Smooth muscle cell (in vitro differentiated cells): ENCODE results near the gene NOX5. TPM values are rescaled to one million over a fixed set of nuclear protein-coding genes. Genes with fewer than 3 reads are reported as not detected.

Experiments
- DNase-seq: peaks from one replicate; lab custom pipeline; 2025; ENCODE audit not compliant: unreplicated experiment; lab: John Stamatoyannopoulos, UW
- H2AFZ ChIP-seq: fragments of 200-600 bp; sonication (generic); 2 replicates; pipeline ENCODE4 v1.6.0; 2016; ENCODE audit warnings: antibody characterized with exemption, low read depth, mild to moderate bottlenecking
- H3F3A ChIP-seq: fragments of 200-600 bp; sonication (generic); 2 replicates; pipeline ENCODE4 v1.6.0; 2017; ENCODE audit warnings: antibody characterized with exemption, low read depth
- H3K27ac ChIP-seq: fragments of 200-600 bp; sonication (generic); 2 replicates; pipeline ENCODE4 v1.5.1; 2016; ENCODE audit warnings: low read depth, mild to moderate bottlenecking
- H3K27me3 ChIP-seq: fragments of 200-600 bp; sonication (generic); 2 replicates; pipeline ENCODE4 v1.6.1; 2016; ENCODE audit warnings: low read depth, mild to moderate bottlenecking
- H3K36me3 ChIP-seq: fragments of 200-600 bp; sonication (generic); 2 replicates; pipeline ENCODE4 v1.5.1; 2016; ENCODE audit warnings: low read depth
- H3K4me1 ChIP-seq: fragments of 200-600 bp; sonication (generic); 2 replicates; pipeline ENCODE4 v1.5.1; 2016; ENCODE audit warnings: low read depth
- H3K4me2 ChIP-seq: fragments of 200-600 bp; sonication (generic); 2 replicates; pipeline ENCODE4 v1.6.0; 2016; ENCODE audit warnings: mild to moderate bottlenecking
- H3K4me3 ChIP-seq: fragments of 200-600 bp; sonication (generic); 2 replicates; pipeline ENCODE4 v1.5.1; 2016; ENCODE audit warnings: mild to moderate bottlenecking
- H3K79me2 ChIP-seq: fragments of 200-600 bp; sonication (generic); 2 replicates; pipeline ENCODE4 v1.6.0; 2016; ENCODE audit warnings: low read depth, mild to moderate bottlenecking
- H3K9ac ChIP-seq: fragments of 200-600 bp; sonication (generic); 2 replicates; pipeline ENCODE4 v1.6.0; 2016; ENCODE audit warnings: low read depth
- H3K9me3 ChIP-seq: fragments of 200-600 bp; sonication (generic); replicated peaks from 2 replicates; pipeline ENCODE4 v1.5.1; 2016; ENCODE audit warnings: low read depth
- H4K20me1 ChIP-seq: fragments of 200-600 bp; sonication (generic); 2 replicates; pipeline ENCODE4 v1.6.0; 2016; ENCODE audit warnings: low read depth
- CTCF ChIP-seq: fragments of 200-600 bp; sonication (generic); IDR thresholded peaks from 2 replicates; pipeline ENCODE4 v1.5.1; 2017; ENCODE audit warnings: borderline replicate concordance, mild to moderate bottlenecking, antibody characterized with exemption; ENCODE audit not compliant: insufficient read depth, poor library complexity, severe bottlenecking
- WGBS: methylation state at CpG from one replicate; pipeline ENCODE4 v1.1.7; 2016; ENCODE audit warnings: low lambda C conversion rate; 5-methylcytosine and 5-hydroxymethylcytosine counted together
- polyA plus RNA-seq: library from polyadenylated mRNA; unstranded; fragments of >200 nt; fragmentation: Nextera tagmentation; extraction: Ambion mirVana; gene quantifications from 2 replicates; pipeline ENCODE4 v1.2.1, GENCODE V29; 2016
- total RNA-seq: library from RNA; depleted of rRNA; stranded (reverse); fragments of >200 nt; gene quantifications from 2 replicates; pipeline ENCODE4 v1.2.3, GENCODE V29; 2014

Gene NOX5
- total and polyA plus RNA-seq, 2 experiments from 2014 or later, result 0.16 to 0.22 TPM

- no peaks in the 10 kb centered on the region for H3K36me3 ChIP-seq
- peaks cover 6% of the 10 kb centered on the region for H3K4me1 ChIP-seq
- TF ChIP-seq CTCF, result no peak
- WGBS, result 2% methylated on average over 41 of the region's 45 CpGs
- no peak for DNase-seq
- peak overlapping the region; percentile 62 for H3K4me3 ChIP-seq
- no peak overlapping the region for H3K9ac ChIP-seq
- no peaks in the 10 kb centered on the region for H4K20me1 ChIP-seq
- H3F3A ChIP-seq, result no peaks in the 10 kb centered on the region
- no peaks in the 10 kb centered on the region for H3K79me2 ChIP-seq
- H2AFZ ChIP-seq, result peak overlapping the region; percentile 84
- H3K27me3 ChIP-seq, result no peaks in the 10 kb centered on the region
- no peak overlapping the region for H3K27ac ChIP-seq
- H3K4me2 ChIP-seq, result peak overlapping the region; percentile 84
- H3K9me3 ChIP-seq, result no peaks in the 10 kb centered on the region
Observed at GRCh38 chr15:69074001-69074842, 59.7 kb downstream of the NOX5 start.

GRCh38 chr15:69074843-69075224 is 60.3 kb downstream of the NOX5 start:
- no peak for DNase-seq
- H3K9ac ChIP-seq, result no peak overlapping the region
- 16% methylated on average over 6 of the region's 6 CpGs for WGBS

GRCh38 chr15:69075440-69075839 is 60.9 kb downstream of the NOX5 start:
- Histone ChIP-seq H3F3A (no peaks in the 10 kb centered on the region), H3K9ac (no peak overlapping the region), H3K27ac (no peak overlapping the region), H3K9me3 (no peaks in the 10 kb centered on the region), H3K4me1 (peaks cover 6% of the 10 kb centered on the region), H3K4me3 (no peak overlapping the region), H4K20me1 (no peaks in the 10 kb centered on the region), H3K79me2 (no peaks in the 10 kb centered on the region), H3K4me2 (peak overlapping the region; percentile 84), H3K27me3 (no peaks in the 10 kb centered on the region), H2AFZ (peak overlapping the region; percentile 84), H3K36me3 (no peaks in the 10 kb centered on the region)
- DNase-seq, result no peak
- 83% methylated on average over 5 of the region's 5 CpGs for WGBS
- no peak for TF ChIP-seq CTCF

More at GRCh38 chr15:69074843-69075224, 60.3 kb downstream of the NOX5 start:
- no peaks in the 10 kb centered on the region for H3K9me3 ChIP-seq
- H3F3A ChIP-seq, result no peaks in the 10 kb centered on the region
- H3K27ac ChIP-seq, result no peak overlapping the region
- no peaks in the 10 kb centered on the region for H4K20me1 ChIP-seq
- no peaks in the 10 kb centered on the region for H3K36me3 ChIP-seq
- H3K4me2 ChIP-seq, result peak overlapping the region; percentile 84
- peak overlapping the region; percentile 62 for H3K4me3 ChIP-seq
- peak overlapping the region; percentile 84 for H2AFZ ChIP-seq
- no peak for TF ChIP-seq CTCF
- no peaks in the 10 kb centered on the region for H3K27me3 ChIP-seq
- H3K79me2 ChIP-seq, result no peaks in the 10 kb centered on the region
- H3K4me1 ChIP-seq, result peaks cover 6% of the 10 kb centered on the region
